ENCODE measurements around the gene CA10. TPM values are rescaled to one million over a fixed set of nuclear protein-coding genes. Genes with fewer than 3 reads are reported as not detected.

CA10 gene
- total RNA-seq, 2 donors from 2014 or later = 0.26 TPM; not detected in 1

GRCh38 chr17:51830886-51831285, 327.6 kb downstream of the CA10 start:
- H3K27me3 ChIP-seq = no peaks in the 10 kb centered on the region
- no peaks in the 10 kb centered on the region for H3K9me3 ChIP-seq
- intact Hi-C loops (cut with DNase I) = no loop called here
- TF ChIP-seq POLR2A (IDR thresholded peaks at IDR 0.05) (no peak), CTCF (IDR thresholded peaks at IDR 0.05) (no peak)
- ATAC-seq (no peak), DNase-seq (no peak)
- no peaks in the 10 kb centered on the region for H3K4me1 ChIP-seq
- no peak overlapping the region for H3K4me3 ChIP-seq
- H3K27ac ChIP-seq = no peak overlapping the region
- WGBS, 2 donors = 77% methylated on average over 3 of the region's 3 CpGs
- H3K36me3 ChIP-seq (replicated peaks in 1 of 2; ENCODE audit: insufficient read depth in 1 of 2, low read depth in 2 of 2) = no peaks in the 10 kb centered on the region

GRCh38 chr17:51830451-51830850, 328.1 kb downstream of the CA10 start:
- no peak for DNase-seq
- TF ChIP-seq POLR2A (IDR thresholded peaks at IDR 0.05) = no peak
- no peak for TF ChIP-seq CTCF (IDR thresholded peaks at IDR 0.05)
- Histone ChIP-seq H3K9me3 (no peaks in the 10 kb centered on the region), H3K36me3 (replicated peaks in 1 of 2; ENCODE audit: insufficient read depth in 1 of 2, low read depth in 2 of 2) (no peaks in the 10 kb centered on the region), H3K27me3 (no peaks in the 10 kb centered on the region), H3K27ac (no peak overlapping the region), H3K4me3 (no peak overlapping the region), H3K4me1 (no peaks in the 10 kb centered on the region)
- ATAC-seq = no peak
- intact Hi-C loops (cut with DNase I) = no loop called here
- 50 to 57% methylated on average over 1 of the region's 1 CpG for WGBS, 2 donors

- no peaks in the 10 kb centered on the region for H3K4me1 ChIP-seq
- H3K27me3 ChIP-seq = no peaks in the 10 kb centered on the region
- WGBS, 2 donors = 30 to 39% methylated on average over 2 of the region's 2 CpGs
- DNase-seq (no peak), ATAC-seq (no peak)
- intact Hi-C loops (cut with DNase I) = loop anchor here (10.0 kb wide), 1 partner anchor 64 kb away; no protein-coding TSS in a partner anchor
- H3K9me3 ChIP-seq = no peaks in the 10 kb centered on the region
- H3K4me3 ChIP-seq = no peak overlapping the region
- H3K27ac ChIP-seq = no peak overlapping the region
- TF ChIP-seq POLR2A (IDR thresholded peaks at IDR 0.05) (no peak), CTCF (IDR thresholded peaks at IDR 0.05) (no peak)
- H3K36me3 ChIP-seq (replicated peaks in 1 of 2; ENCODE audit: insufficient read depth in 1 of 2, low read depth in 2 of 2) = no peaks in the 10 kb centered on the region
Observed at GRCh38 chr17:51828901-51829300, 329.6 kb downstream of the CA10 start.

GRCh38 chr17:51827140-51827539, 331.4 kb downstream of the CA10 start:
- DNase-seq = no peak
- TF ChIP-seq POLR2A (IDR thresholded peaks at IDR 0.05) (no peak), CTCF (IDR thresholded peaks at IDR 0.05) (no peak)
- Histone ChIP-seq H3K9me3 (no peaks in the 10 kb centered on the region), H3K27ac (no peak overlapping the region), H3K36me3 (replicated peaks in 1 of 2; ENCODE audit: insufficient read depth in 1 of 2, low read depth in 2 of 2) (no peaks in the 10 kb centered on the region), H3K27me3 (no peaks in the 10 kb centered on the region), H3K4me1 (no peaks in the 10 kb centered on the region), H3K4me3 (no peak overlapping the region)
- intact Hi-C loops (cut with DNase I) = loop anchor here (10.0 kb wide), 1 partner anchor 62 kb away; no protein-coding TSS in a partner anchor
- WGBS, 2 donors = 92 to 94% methylated on average over 1 of the region's 1 CpG
- ATAC-seq = no peak

GRCh38 chr17:51820766-51821165, 337.7 kb downstream of the CA10 start:
- intact Hi-C loops (cut with DNase I) = loop anchor here (10.0 kb wide), 1 partner anchor 56 kb away; no protein-coding TSS in a partner anchor
- Histone ChIP-seq H3K4me1 (no peaks in the 10 kb centered on the region), H3K36me3 (replicated peaks in 1 of 2; ENCODE audit: insufficient read depth in 1 of 2, low read depth in 2 of 2) (no peaks in the 10 kb centered on the region), H3K9me3 (no peaks in the 10 kb centered on the region), H3K27ac (no peak overlapping the region), H3K4me3 (no peak overlapping the region), H3K27me3 (no peaks in the 10 kb centered on the region)
- 71 to 80% methylated on average over 1 of the region's 1 CpG for WGBS, 2 donors
- no peak for ATAC-seq
- DNase-seq = no peak
- no peak for TF ChIP-seq POLR2A (IDR thresholded peaks at IDR 0.05)
- TF ChIP-seq CTCF (IDR thresholded peaks at IDR 0.05) = no peak
